LNCAP (cell line): Measurements from ENCODE around the gene MZF1.

Source experiments
- TF ChIP-seq, protein P1 (sequence below): fragments of 450-650 bp; IDR thresholded peaks from 2 replicates; pipeline ENCODE4 v1.5.1; 2017; ENCODE audit warnings: mild to moderate bottlenecking

MZF1 gene

DNA sequence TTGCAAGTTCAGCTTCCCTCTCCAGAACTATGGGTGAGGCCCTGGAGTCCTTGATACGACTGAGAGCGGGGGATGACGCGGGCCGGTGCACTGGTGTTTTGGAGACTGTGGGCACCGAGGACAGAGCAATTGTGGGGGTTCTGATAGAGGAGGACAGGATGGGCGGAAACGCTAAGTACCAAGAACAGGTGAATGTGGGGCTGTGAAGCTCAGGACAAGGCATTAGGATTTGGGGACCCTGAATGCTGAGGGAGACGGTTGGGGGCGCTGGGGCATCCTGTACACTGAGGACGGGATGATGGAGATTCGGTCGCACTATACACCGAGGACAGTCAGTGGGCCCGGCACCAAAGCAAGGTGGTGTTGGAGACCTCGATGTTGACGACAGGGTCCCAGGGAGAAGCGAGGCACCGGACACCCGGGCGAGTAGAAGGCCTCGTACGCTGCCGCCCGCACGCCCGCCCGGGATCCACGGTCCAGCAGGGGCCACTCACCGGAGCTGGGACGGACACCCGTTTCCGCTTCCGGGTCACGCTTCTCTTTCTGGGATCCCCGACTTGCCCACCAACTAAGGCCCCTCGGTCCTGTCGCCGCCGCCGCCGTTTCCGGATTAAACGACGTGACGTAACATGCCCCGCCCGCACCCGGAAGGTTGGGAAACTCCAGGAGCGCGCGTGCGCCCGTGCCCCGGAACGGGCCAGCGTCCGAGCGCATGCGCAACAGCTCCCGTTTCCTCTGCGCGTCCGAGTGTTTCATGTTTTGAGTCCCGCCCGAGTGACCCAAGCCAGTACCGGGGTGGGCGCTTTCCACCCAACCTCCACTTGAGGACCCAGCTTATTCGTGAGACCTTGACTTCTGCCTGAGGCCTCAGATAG, 18.4 kb downstream of the MZF1 start, which contains the start of gene CHMP2A:
Gene CHMP2A, minus strand, starts transcription at position 612 of the 875 bp plus-strand sequence. CDS start 893 bp downstream, outside the sequence.
- TF ChIP-seq, protein P1, sequence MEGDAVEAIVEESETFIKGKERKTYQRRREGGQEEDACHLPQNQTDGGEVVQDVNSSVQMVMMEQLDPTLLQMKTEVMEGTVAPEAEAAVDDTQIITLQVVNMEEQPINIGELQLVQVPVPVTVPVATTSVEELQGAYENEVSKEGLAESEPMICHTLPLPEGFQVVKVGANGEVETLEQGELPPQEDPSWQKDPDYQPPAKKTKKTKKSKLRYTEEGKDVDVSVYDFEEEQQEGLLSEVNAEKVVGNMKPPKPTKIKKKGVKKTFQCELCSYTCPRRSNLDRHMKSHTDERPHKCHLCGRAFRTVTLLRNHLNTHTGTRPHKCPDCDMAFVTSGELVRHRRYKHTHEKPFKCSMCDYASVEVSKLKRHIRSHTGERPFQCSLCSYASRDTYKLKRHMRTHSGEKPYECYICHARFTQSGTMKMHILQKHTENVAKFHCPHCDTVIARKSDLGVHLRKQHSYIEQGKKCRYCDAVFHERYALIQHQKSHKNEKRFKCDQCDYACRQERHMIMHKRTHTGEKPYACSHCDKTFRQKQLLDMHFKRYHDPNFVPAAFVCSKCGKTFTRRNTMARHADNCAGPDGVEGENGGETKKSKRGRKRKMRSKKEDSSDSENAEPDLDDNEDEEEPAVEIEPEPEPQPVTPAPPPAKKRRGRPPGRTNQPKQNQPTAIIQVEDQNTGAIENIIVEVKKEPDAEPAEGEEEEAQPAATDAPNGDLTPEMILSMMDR = no peak

DNA sequence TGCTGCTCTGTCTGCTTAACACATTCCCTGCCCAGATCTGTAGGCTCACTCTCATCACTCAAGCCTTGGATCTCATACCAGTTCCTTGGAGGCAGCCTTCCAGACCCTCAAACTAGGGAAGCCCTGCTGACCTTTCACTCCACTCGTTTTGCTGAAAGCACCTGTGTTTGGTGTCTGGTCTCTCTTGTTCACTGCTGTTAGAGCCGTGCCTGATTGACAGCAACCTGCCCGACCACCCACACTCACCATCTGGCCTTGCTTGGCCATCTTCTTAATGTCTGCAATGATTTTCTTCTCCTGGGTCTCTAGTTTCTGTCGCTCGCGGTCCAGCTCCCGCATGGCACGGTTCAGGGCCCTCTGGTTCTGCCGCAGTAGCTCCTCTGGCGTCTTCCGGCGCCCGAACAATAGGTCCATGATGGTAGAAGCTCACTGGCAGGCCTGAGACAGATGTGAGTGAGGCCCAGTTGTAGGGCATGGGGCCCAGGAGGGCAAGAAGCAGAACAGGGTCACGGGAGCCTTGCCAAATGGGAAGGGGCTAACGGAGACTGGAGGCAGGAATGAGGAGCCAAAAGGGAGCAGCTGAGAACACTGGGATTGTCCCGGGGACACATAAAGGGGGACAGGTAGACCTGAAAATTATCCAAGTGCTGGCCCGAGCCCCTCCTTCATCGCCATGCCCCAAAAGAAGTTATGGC, 19.2 kb downstream of the MZF1 start:
- TF ChIP-seq, protein P1 = no peak

- TF ChIP-seq, protein P1 = no peak
Observed at GRCh38 chr19:58552655-58553054, 20.5 kb downstream of the MZF1 start.

GRCh38 chr19:58551577-58552471, 21.3 kb downstream of the MZF1 start:
- TF ChIP-seq, protein P1 = no peak

DNA sequence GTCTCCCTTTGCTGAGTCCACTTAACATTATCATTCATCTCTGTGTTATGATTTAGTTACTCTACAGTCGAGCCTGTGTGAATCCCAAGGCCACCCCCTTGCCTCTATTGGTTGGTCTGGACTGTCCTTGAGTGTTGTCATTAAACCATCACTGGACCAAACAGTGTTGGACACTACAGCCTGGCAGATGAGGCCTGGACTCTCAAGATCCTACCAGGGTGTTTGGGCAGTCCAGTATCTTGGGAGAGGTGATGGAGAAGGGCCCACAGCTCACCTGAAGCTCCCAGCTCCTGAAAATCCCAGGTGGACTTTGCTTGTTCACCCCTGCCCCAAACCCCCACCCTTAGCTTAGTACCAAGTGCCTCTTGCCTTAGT, 22.0 kb downstream of the MZF1 start:
- TF ChIP-seq, protein P1 = no peak

DNA sequence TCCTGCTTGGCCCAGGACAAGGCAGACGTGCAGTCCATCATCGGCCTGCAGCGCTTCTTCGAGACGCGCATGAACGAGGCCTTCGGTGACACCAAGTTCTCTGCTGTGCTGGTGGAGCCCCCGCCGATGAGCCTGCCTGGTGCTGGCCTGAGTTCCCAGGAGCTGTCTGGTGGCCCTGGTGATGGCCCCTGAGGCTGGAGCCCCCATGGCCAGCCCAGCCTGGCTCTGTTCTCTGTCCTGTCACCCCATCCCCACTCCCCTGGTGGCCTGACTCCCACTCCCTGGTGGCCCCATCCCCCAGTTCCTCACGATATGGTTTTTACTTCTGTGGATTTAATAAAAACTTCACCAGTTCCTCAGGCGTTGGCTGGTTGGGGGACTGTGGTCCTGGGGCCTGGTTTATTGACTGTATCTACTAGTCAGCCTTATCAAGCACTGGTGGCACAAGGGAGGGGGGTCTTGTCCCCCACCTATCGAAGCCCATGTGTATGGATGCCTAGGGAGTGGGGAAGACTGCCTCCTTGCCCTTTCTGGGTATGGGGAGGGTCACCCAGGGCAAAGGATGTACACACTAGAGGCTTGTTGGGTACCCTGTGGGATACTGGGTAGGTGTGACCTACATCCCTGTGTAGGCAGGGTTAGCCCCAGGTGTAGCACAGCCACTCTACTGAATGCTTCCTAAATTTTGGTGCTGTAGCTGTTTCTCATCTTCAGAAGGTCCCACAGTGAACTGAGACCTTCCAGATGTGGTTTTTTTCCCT, 22.6 kb downstream of the MZF1 start:
- TF ChIP-seq, protein P1 = no peak
